Pancreas (tissue), 10 donors: ENCODE measurements around the gene ZER1. TPM values are rescaled to one million over a fixed set of nuclear protein-coding genes. Genes with fewer than 3 reads are reported as not detected.

Experiments
- ATAC-seq, 4 donors: fragments of 200-7000 bp; cut with Tn5 transposase; one replicate each; pipeline versions ENCODE4 v1.8.0 to v1.9.1; 2020; ENCODE audit warnings: mild to moderate bottlenecking in 4 of 4, moderate library complexity in 4 of 4
- DNase-seq, 6 donors: peaks; one replicate each; pipeline ENCODE4 v3.0.0-alpha.2; 2020
- FAIRE-seq: peaks from 2 replicates; lab custom pipeline; 2012; peaks lifted over from hg19 to GRCh38; lab: Jason Lieb, UNC
- H3K27ac ChIP-seq, 4 donors: fragments of 200-600 bp; sonication (generic); 1 replicate in 3 of 4; 2 replicates in 1 of 4; pipeline versions ENCODE4 v1.5.0 to v1.8.0; 2020
- H3K27me3 ChIP-seq, 4 donors: fragments of 200-600 bp; one replicate each; pipeline ENCODE4 v1.8.0; 2021
- H3K36me3 ChIP-seq, 3 donors: fragments of 200-600 bp; sonication (generic) in 1 of 3; one replicate each; pipeline versions ENCODE4 v1.5.0 to v1.8.0; 2020 to 2021
- H3K4me1 ChIP-seq, 3 donors: fragments of 200-600 bp; one replicate each; pipeline ENCODE4 v1.8.0; 2021
- H3K4me3 ChIP-seq, 4 donors: fragments of 200-600 bp; sonication (generic) in 2 of 4; one replicate each; pipeline versions ENCODE4 v1.5.0 to v1.8.0; 2020 to 2021
- H3K9me3 ChIP-seq, 4 donors: fragments of 200-600 bp; one replicate each; pipeline ENCODE4 v1.8.0; 2021
- WGBS, 2 donors: extraction: QIAGEN DNeasy Blood & Tissue Kit; methylation state at CpG; one replicate each; pipeline ENCODE4 v1.1.7; 2013; 5-methylcytosine and 5-hydroxymethylcytosine counted together
- intact Hi-C, 3 donors: fragments of 100-400 bp; cut with DNase I; formaldehyde crosslinking; loops; one replicate each; pipeline versions ENCODE4 v1.11.1 to v1.14.2; 2022
- polyA plus RNA-seq, 2 donors: library from polyadenylated mRNA; stranded (reverse); fragments of 200-250 nt; gene quantifications; one replicate each; pipeline ENCODE4 v1.2.3, GENCODE V29; 2013
- total RNA-seq, 6 donors: library from RNA; stranded (reverse); fragmentation: NEBNext Ultra II Directional in 4 of 6; extraction: Animal tissue kit (Norgen Biotek cat#: 25700) in 4 of 6; gene quantifications; one replicate each; pipeline versions ENCODE4 v1.2.1 to v1.2.4, GENCODE V29; 2021 to 2023
- TF ChIP-seq, protein P1 (sequence below), 4 donors: fragments of 200-600 bp; sonication (generic) in 3 of 4; IDR thresholded peaks; one replicate each; pipeline versions ENCODE4 v1.5.0 to v1.8.0; 2021; ENCODE audit warnings: antibody characterized with exemption in 4 of 4
- donor health status: healthy with polysubstance abuse.
- donor health status: DM: no; HTN: no; CAD: no; lungs with moderate emphysema.
- donor health status: DM: no; HTN: no; CAD: no.
- donor health status: control.
- donor health status: control.
- donor health status: Bipolar disorder and iron deficiency.
- donor health status: DM: yes; HTN: yes; CAD: no.
- donor health status: DM: no; HTN: no; CAD: no.
- donor health status: DM: no; HTN: no; CAD: no.
- donor health status: DM: yes; HTN: yes; CAD: no.

Gene ZER1
- total and polyA plus RNA-seq, 8 donors = 15.8 to 23.4 (median 17.9) TPM

DNA sequence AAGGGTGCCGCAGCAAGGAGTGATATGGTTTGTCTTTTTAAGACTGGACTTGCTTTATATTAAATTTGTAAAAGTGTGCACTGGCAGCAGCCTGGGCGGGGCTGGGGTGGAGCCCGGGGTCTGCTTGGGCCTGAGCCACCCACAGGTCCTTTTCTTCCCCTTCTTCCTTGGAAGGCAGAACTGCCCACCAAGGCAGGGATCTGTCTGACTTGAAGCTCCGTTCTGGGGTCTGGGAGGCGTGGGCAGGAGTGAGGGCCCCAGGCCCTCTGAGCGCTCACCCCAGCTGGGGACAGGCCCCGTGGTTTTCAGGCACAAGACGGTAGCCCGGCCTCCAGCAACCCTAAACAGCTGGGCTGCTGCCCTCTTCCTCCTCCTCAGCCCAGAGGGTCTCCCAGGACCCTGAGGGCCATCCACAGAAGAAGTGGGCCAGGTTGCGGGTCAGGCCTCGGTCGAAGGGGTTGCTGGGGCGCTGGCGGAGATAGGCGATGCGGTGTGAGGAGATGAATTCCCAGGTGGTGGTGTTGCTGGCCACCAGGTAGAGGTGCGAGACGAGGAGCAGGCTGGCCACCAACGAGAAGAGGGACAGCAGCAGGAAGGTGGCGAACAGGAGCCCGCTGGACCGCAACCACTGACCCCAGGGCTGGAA is 50.8 kb downstream of the ZER1 start:
- Histone ChIP-seq H3K27ac (no peak overlapping the region), H3K27me3 (no peaks in the 10 kb centered on the region), H3K4me3 (no peak overlapping the region), H3K36me3 (no peaks in the 10 kb centered on the region), H3K4me1 (no peaks in the 10 kb centered on the region), H3K9me3 (no peaks in the 10 kb centered on the region)
- WGBS, 2 donors = 92% methylated on average over 22 of the region's 22 CpGs
- ATAC-seq (no peak), DNase-seq (no peak), FAIRE-seq (no peak)
- TF ChIP-seq, protein P1, sequence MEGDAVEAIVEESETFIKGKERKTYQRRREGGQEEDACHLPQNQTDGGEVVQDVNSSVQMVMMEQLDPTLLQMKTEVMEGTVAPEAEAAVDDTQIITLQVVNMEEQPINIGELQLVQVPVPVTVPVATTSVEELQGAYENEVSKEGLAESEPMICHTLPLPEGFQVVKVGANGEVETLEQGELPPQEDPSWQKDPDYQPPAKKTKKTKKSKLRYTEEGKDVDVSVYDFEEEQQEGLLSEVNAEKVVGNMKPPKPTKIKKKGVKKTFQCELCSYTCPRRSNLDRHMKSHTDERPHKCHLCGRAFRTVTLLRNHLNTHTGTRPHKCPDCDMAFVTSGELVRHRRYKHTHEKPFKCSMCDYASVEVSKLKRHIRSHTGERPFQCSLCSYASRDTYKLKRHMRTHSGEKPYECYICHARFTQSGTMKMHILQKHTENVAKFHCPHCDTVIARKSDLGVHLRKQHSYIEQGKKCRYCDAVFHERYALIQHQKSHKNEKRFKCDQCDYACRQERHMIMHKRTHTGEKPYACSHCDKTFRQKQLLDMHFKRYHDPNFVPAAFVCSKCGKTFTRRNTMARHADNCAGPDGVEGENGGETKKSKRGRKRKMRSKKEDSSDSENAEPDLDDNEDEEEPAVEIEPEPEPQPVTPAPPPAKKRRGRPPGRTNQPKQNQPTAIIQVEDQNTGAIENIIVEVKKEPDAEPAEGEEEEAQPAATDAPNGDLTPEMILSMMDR (IDR thresholded peaks at IDR 0.05) = no peak
- intact Hi-C loops = no loop called here

DNA sequence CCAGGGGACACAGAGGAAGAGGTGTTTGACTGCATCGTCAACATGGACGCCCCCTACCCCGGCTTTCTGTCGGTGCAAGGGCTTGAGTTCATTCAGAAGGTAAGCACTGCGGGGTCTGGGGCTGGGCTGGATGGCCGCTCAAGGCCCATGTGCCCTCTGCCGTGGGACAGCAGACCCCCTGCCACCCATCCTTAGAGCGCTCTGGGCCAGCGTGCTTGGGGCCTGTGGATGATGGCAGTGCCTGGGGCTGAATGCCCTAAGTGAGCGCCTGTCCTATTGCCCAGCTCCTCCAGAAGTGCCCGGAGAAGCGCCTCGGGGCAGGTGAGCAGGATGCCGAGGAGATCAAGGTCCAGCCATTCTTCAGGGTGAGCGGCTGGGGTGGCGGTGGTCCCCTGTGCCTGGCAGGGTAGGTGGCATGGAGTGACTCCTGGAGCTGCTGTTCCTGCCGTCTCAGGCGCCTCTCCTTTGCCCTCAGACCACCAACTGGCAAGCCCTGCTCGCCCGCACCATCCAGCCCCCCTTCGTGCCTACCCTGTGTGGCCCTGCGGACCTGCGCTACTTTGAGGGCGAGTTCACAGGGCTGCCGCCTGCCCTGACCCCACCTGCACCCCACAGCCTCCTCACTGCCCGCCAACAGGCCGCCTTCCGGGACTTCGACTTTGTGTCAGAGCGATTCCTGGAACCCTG is 51.7 kb downstream of the ZER1 start:
- Histone ChIP-seq H3K27ac (no peak overlapping the region), H3K4me3 (no peak overlapping the region), H3K27me3 (no peaks in the 10 kb centered on the region), H3K36me3 (no peaks in the 10 kb centered on the region), H3K4me1 (no peaks in the 10 kb centered on the region), H3K9me3 (no peaks in the 10 kb centered on the region)
- WGBS, 2 donors = 93 to 94% methylated on average over 29 to 30 of the region's 30 CpGs
- DNase-seq (peak in 1 of 6 donors; percentile 35), ATAC-seq (no peak), FAIRE-seq (no peak)
- intact Hi-C loops = no loop called here
- TF ChIP-seq, protein P1 (IDR thresholded peaks at IDR 0.05) = no peak

DNA sequence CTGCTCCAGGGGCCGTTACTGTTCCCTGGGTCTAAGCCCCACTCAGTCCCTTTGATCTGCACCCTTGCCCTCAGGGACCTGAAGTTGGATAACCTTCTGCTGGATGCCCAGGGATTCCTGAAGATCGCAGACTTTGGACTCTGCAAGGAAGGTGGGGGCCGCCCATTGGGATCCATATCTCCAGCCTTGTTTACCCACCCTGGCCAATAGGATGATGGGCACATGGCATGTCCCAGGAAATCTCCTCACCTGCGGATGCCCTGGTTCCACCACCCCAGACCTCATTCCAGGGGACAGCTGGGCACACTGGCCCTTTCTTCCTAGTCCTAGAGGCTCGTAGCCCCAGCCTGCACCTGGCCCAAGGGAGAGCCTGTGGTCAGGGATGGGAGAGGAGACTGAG is 53.3 kb downstream of the ZER1 start:
- TF ChIP-seq, protein P1 (IDR thresholded peaks at IDR 0.05) = no peak
- FAIRE-seq (no peak), DNase-seq (no peak), ATAC-seq (peak in 2 of 4 donors; percentile 14 to 23)
- H3K27me3 ChIP-seq = no peaks in the 10 kb centered on the region
- H3K36me3 ChIP-seq = no peaks in the 10 kb centered on the region
- H3K4me1 ChIP-seq = no peaks in the 10 kb centered on the region
- H3K9me3 ChIP-seq = no peaks in the 10 kb centered on the region
- H3K27ac ChIP-seq = no peak overlapping the region
- 37 to 40% methylated on average over 5 of the region's 5 CpGs for WGBS, 2 donors
- intact Hi-C loops = no loop called here
- H3K4me3 ChIP-seq = no peak overlapping the region

DNA sequence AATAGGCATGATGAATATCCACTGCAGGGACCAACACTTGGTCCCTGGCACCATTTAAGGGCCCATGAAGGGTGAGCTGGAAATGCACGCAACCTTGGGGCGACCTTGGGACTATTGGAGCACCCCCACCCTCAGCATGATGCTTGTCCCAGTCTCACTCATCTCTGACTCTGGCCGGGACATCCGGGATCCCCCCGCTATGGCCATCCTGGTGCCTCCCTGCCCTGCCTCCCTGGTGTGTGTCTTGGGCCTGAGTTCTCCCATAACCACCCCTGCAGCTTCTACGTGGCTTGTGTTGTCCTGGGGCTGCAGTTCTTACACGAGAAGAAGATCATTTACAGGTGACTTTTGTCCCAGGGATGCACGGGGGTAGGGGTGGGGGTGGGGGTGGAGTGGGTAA is 53.7 kb downstream of the ZER1 start:
- intact Hi-C loops = no loop called here
- H3K27me3 ChIP-seq = no peaks in the 10 kb centered on the region
- WGBS, 2 donors = 62 to 70% methylated on average over 8 of the region's 8 CpGs
- DNase-seq (no peak), ATAC-seq (no peak), FAIRE-seq (no peak)
- H3K9me3 ChIP-seq = no peaks in the 10 kb centered on the region
- TF ChIP-seq, protein P1 (IDR thresholded peaks at IDR 0.05) = no peak
- no peaks in the 10 kb centered on the region for H3K36me3 ChIP-seq
- no peak overlapping the region for H3K27ac ChIP-seq
- H3K4me1 ChIP-seq = no peaks in the 10 kb centered on the region
- no peak overlapping the region for H3K4me3 ChIP-seq
